ENCODE data around the gene CASS4. TPM values are rescaled to one million over a fixed set of nuclear protein-coding genes. Genes with fewer than 3 reads are reported as not detected.

Gene CASS4
- total and polyA plus RNA-seq, 4 donors: 0.26 to 1.6 (median 1.1) TPM

- Histone ChIP-seq H3K27me3 (ENCODE audit: control insufficient read depth in 4 of 4, insufficient read depth in 4 of 4, low read length in 3 of 4) (no peaks in the 10 kb centered on the region), H3K36me3 (ENCODE audit: control insufficient read depth in 4 of 4, insufficient read depth in 3 of 4, low read depth in 1 of 4, low read length in 3 of 4) (no peaks in the 10 kb centered on the region), H3K9me3 (ENCODE audit: control insufficient read depth in 4 of 4, low read length in 3 of 4) (no peaks in the 10 kb centered on the region), H3K9ac (ENCODE audit: low read depth in 1 of 2, low read length in 2 of 2) (no peak overlapping the region), H3K4me3 (ENCODE audit: low read depth in 1 of 3, low read length in 3 of 3) (no peak overlapping the region), H3K27ac (ENCODE audit: low read depth in 1 of 2, low read length in 2 of 2) (peak overlapping the region in 1 of 2 donors; percentile 18), H3K4me1 (ENCODE audit: control insufficient read depth in 4 of 4, insufficient read depth in 4 of 4, low read length in 3 of 4) (peaks cover 0 to 2% (median 1%) of the 10 kb centered on the region in 4 donors)
- no peak for DNase-seq (ENCODE audit: low spot score)
- 88% methylated on average over 4 of the region's 4 CpGs for WGBS
- no peak for TF ChIP-seq NR2F2 (IDR thresholded peaks at IDR 0.05)
- no peak for TF ChIP-seq RAD21 (IDR thresholded peaks at IDR 0.05)
- TF ChIP-seq, protein P1, sequence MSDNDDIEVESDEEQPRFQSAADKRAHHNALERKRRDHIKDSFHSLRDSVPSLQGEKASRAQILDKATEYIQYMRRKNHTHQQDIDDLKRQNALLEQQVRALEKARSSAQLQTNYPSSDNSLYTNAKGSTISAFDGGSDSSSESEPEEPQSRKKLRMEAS (IDR thresholded peaks at IDR 0.05): no peak
- TF ChIP-seq FOXA2 (IDR thresholded peaks at IDR 0.05): no peak
- no peak for TF ChIP-seq GABPA (IDR thresholded peaks at IDR 0.05 in 1 of 2, conservative IDR thresholded peaks at IDR 0.05 in 1 of 2)
- no peak for TF ChIP-seq FOXA1 (IDR thresholded peaks at IDR 0.05)
- TF ChIP-seq, protein P2, sequence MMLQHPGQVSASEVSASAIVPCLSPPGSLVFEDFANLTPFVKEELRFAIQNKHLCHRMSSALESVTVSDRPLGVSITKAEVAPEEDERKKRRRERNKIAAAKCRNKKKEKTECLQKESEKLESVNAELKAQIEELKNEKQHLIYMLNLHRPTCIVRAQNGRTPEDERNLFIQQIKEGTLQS (IDR thresholded peaks at IDR 0.05): no peak
- no peak for TF ChIP-seq ZBTB33 (IDR thresholded peaks at IDR 0.05)
- TF ChIP-seq SP1 (IDR thresholded peaks at IDR 0.05): no peak
- TF ChIP-seq REST (IDR thresholded peaks at IDR 0.05): no peak
Observed at GRCh38 chr20:56417911-56418310, 5.9 kb downstream of the CASS4 start.

GRCh38 chr20:56418385-56418861 lies 6.4 kb downstream of the CASS4 start:
- no peak overlapping the region for H3K9ac ChIP-seq (ENCODE audit: low read depth in 1 of 2, low read length in 2 of 2)
- TF ChIP-seq, protein P3, sequence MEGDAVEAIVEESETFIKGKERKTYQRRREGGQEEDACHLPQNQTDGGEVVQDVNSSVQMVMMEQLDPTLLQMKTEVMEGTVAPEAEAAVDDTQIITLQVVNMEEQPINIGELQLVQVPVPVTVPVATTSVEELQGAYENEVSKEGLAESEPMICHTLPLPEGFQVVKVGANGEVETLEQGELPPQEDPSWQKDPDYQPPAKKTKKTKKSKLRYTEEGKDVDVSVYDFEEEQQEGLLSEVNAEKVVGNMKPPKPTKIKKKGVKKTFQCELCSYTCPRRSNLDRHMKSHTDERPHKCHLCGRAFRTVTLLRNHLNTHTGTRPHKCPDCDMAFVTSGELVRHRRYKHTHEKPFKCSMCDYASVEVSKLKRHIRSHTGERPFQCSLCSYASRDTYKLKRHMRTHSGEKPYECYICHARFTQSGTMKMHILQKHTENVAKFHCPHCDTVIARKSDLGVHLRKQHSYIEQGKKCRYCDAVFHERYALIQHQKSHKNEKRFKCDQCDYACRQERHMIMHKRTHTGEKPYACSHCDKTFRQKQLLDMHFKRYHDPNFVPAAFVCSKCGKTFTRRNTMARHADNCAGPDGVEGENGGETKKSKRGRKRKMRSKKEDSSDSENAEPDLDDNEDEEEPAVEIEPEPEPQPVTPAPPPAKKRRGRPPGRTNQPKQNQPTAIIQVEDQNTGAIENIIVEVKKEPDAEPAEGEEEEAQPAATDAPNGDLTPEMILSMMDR (IDR thresholded peaks at IDR 0.05; ENCODE audit: low read depth, low read length, missing input control): no peak
- no peak for TF ChIP-seq YY1 (IDR thresholded peaks at IDR 0.05)
- no peak for TF ChIP-seq ZBTB33 (IDR thresholded peaks at IDR 0.05)
- no peak for TF ChIP-seq TAF1 (conservative IDR thresholded peaks at IDR 0.05)
- no peak for TF ChIP-seq REST (IDR thresholded peaks at IDR 0.05)
- TF ChIP-seq, protein P2 (IDR thresholded peaks at IDR 0.05): no peak
- no peak for TF ChIP-seq FOXA2 (IDR thresholded peaks at IDR 0.05)
- no peak for TF ChIP-seq RAD21 (IDR thresholded peaks at IDR 0.05)
- no peak for TF ChIP-seq JUND (IDR thresholded peaks at IDR 0.05)

More at GRCh38 chr20:56418385-56418861, 6.4 kb downstream of the CASS4 start:
- 78% methylated on average over 11 of the region's 11 CpGs for WGBS
- Histone ChIP-seq H3K27me3 (ENCODE audit: control insufficient read depth in 4 of 4, insufficient read depth in 4 of 4, low read length in 3 of 4) (no peaks in the 10 kb centered on the region), H3K9me3 (ENCODE audit: control insufficient read depth in 4 of 4, low read length in 3 of 4) (no peaks in the 10 kb centered on the region), H3K4me3 (ENCODE audit: low read depth in 1 of 3, low read length in 3 of 3) (no peak overlapping the region), H3K27ac (ENCODE audit: low read depth in 1 of 2, low read length in 2 of 2) (no peak overlapping the region), H3K4me1 (ENCODE audit: control insufficient read depth in 4 of 4, insufficient read depth in 4 of 4, low read length in 3 of 4) (peaks cover 0 to 3% (median 1%) of the 10 kb centered on the region in 4 donors), H3K36me3 (ENCODE audit: control insufficient read depth in 4 of 4, insufficient read depth in 3 of 4, low read depth in 1 of 4, low read length in 3 of 4) (no peaks in the 10 kb centered on the region)
- DNase-seq (ENCODE audit: low spot score): no peak
